ENCODE measurements around the gene STIM2. TPM values are rescaled to one million over a fixed set of nuclear protein-coding genes. Genes with fewer than 3 reads are reported as not detected.

Gene STIM2
- total and polyA plus RNA-seq, 10 of the 15 experiments (the other 5 are each of a cell fraction or from before 2014, with no cell fraction given) = 4.7 to 41.5 (median 16.9) TPM

DNA sequence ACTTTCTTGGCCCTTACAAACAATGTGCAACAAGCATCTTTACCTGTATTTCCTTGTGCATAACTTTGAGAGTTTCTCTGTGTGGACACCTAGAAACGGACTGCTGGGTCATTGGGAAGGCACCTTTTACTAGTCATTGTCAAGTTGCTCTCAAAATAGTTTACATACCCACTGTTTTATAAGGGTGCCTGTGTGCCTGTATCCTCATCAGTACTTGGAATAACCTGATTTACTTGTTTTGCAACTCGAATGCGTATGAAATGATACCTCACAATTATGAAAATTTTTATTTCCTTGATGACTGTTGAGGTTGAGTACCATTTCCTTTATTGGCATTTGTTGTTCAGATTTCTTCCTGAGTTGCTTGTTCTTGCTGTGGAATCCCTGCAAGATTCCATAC is 150.8 kb downstream of the STIM2 start:
- TF ChIP-seq ETV6 (conservative IDR thresholded peaks at IDR 0.05 in 1 of 2, IDR thresholded peaks at IDR 0.05 in 1 of 2; ENCODE audit: borderline replicate concordance in 1 of 2, low read depth in 1 of 2) = no peak
- TF ChIP-seq STAT3 (IDR thresholded peaks at IDR 0.05; ENCODE audit: low read depth, low read length) = no peak
- TF ChIP-seq POU2F2 (IDR thresholded peaks at IDR 0.05; ENCODE audit: borderline replicate concordance, low read depth, low read length) = no peak
- TF ChIP-seq ZNF384 (IDR thresholded peaks at IDR 0.05; ENCODE audit: borderline replicate concordance, low read depth, low read length) = no peak
- TF ChIP-seq SIN3A (IDR thresholded peaks at IDR 0.05; ENCODE audit: low read depth, low read length) = no peak
- no peak for TF ChIP-seq KLF5 (IDR thresholded peaks at IDR 0.05; ENCODE audit: partially characterized antibody)
- TF ChIP-seq E2F4 (IDR thresholded peaks at IDR 0.05; ENCODE audit: low read depth, low read length) = no peak
- TF ChIP-seq ZNF274 (IDR thresholded peaks at IDR 0.05; ENCODE audit: insufficient read depth, insufficient read length) = no peak
- TF ChIP-seq EED (IDR thresholded peaks at IDR 0.05; ENCODE audit: low read depth) = no peak
- no peak for TF ChIP-seq IKZF2 (IDR thresholded peaks at IDR 0.05)
- no peak for TF ChIP-seq ZZZ3 (IDR thresholded peaks at IDR 0.05; ENCODE audit: control insufficient read depth, insufficient read length, low read depth)
- no peak for TF ChIP-seq PAX8 (IDR thresholded peaks at IDR 0.05)
- no peak for TF ChIP-seq ZSCAN29 (IDR thresholded peaks at IDR 0.05)
- ATAC-seq (no peak), DNase-seq (ENCODE audit: low read depth, low spot score) (no peak), FAIRE-seq (no peak)
- POLR2A ChIA-PET = no interaction called here
- RAD21 ChIA-PET (ENCODE audit: unreplicated experiment) = no interaction called here
- Histone ChIP-seq H2AFZ (ENCODE audit: control insufficient read depth, low read depth, low read length) (no peak overlapping the region), H3K9ac (ENCODE audit: control insufficient read depth, insufficient read depth, low read length) (no peak overlapping the region), H4K20me1 (ENCODE audit: control insufficient read depth, insufficient read depth) (no peaks in the 10 kb centered on the region), H3K36me3 (ENCODE audit: control insufficient read depth in 2 of 2, insufficient read depth in 2 of 2, low read length in 1 of 2) (peaks cover 0 to 2% of the 10 kb centered on the region in 2 experiments; a peak in 1 of 4 replicates), H3K4me3 (no peak overlapping the region), H3K79me2 (ENCODE audit: control insufficient read depth, insufficient read depth, low read length) (no peaks in the 10 kb centered on the region), H3K4me2 (ENCODE audit: control insufficient read depth, insufficient read depth) (no peak overlapping the region), H3K4me1 (ENCODE audit: control insufficient read depth, insufficient read depth, low read length) (no peaks in the 10 kb centered on the region), H3K27me3 (replicated peaks in 1 of 2; ENCODE audit: control insufficient read depth in 2 of 2, insufficient read depth in 2 of 2, low read length in 1 of 2) (no peaks in the 10 kb centered on the region), H3K27ac (ENCODE audit: control insufficient read depth, insufficient read depth) (no peak overlapping the region), H3K9me3 (replicated peaks; ENCODE audit: control insufficient read depth, insufficient read depth, low read length) (no peaks in the 10 kb centered on the region; the same call in 2 of the 3 replicates)
- in situ Hi-C loops (cut with MboI) = loop anchor here (10.0 kb wide), 1 partner anchor 427 kb away; the partner anchor contains the start of gene TBC1D19
- intact Hi-C loops (cut with micrococcal nuclease; ENCODE audit: unreplicated experiment) = loop anchor here (2.0 kb wide), 3 partner anchors 223 to 553 kb away; partner anchors contain the start of gene TBC1D19
- SMC1A ChIA-PET (ENCODE audit: uncharacterized antibody, unreplicated experiment) = interaction anchor here (1.1 kb wide), 1 partner anchor 37 kb away, joined by 4 read pairs; no protein-coding TSS in a partner anchor
- 97% methylated on average over 3 of the region's 3 CpGs for WGBS (ENCODE audit: insufficient coverage, insufficient replicate concordance, low lambda C conversion rate, missing lambda C conversion rate)
- no TSS peak for BruUV-seq (replicated peaks)
- CTCF ChIA-PET = interaction anchor here (0.9 to 1.0 kb wide), 2 partner anchors 538 to 681 kb away, joined by 3 to 4 read pairs; no protein-coding TSS in a partner anchor

Measured in GM12878 (cell line).